ENCODE data around the gene MTMR3.

Gene MTMR3

GRCh38 chr22:30005213-30005857 is 122.4 kb downstream of the MTMR3 start:
- peak; percentile 54 for DNase-seq

GRCh38 chr22:30007361-30007760 is 124.4 kb downstream of the MTMR3 start:
- DNase-seq, result no peak

GRCh38 chr22:30008401-30008800 is 125.4 kb downstream of the MTMR3 start:
- no peak for DNase-seq

GRCh38 chr22:30009478-30009877 is 126.5 kb downstream of the MTMR3 start:
- no peak for DNase-seq

- DNase-seq, result no peak
Measured at GRCh38 chr22:30010789-30011405, 127.9 kb downstream of the MTMR3 start.

- DNase-seq, result no peak
Measured at GRCh38 chr22:30013201-30013600, 130.2 kb downstream of the MTMR3 start.

- DNase-seq, result no peak
Measured at GRCh38 chr22:30014244-30014643, 131.3 kb downstream of the MTMR3 start.

- no peak for DNase-seq
Measured at GRCh38 chr22:30015229-30015797, 132.3 kb downstream of the MTMR3 start.

- no peak for DNase-seq
Measured at GRCh38 chr22:30015846-30016245, 132.9 kb downstream of the MTMR3 start.

- no peak for DNase-seq
Measured at GRCh38 chr22:30016596-30016995, 133.6 kb downstream of the MTMR3 start.

GRCh38 chr22:30017375-30018223 is 134.6 kb downstream of the MTMR3 start:
- no peak for DNase-seq

- no peak for DNase-seq
Measured at GRCh38 chr22:30020511-30020910, 137.5 kb downstream of the MTMR3 start.

- DNase-seq, result no peak
Measured at GRCh38 chr22:30021338-30021737, 138.4 kb downstream of the MTMR3 start.

GRCh38 chr22:30021881-30022619 is 139.1 kb downstream of the MTMR3 start:
- DNase-seq, result no peak

GRCh38 chr22:30023099-30023660 is 140.2 kb downstream of the MTMR3 start:
- no peak for DNase-seq

- DNase-seq, result no peak
Measured at GRCh38 chr22:30024231-30024630, 141.3 kb downstream of the MTMR3 start.

- DNase-seq, result no peak
Measured at GRCh38 chr22:30025221-30025620, 142.2 kb downstream of the MTMR3 start.

GRCh38 chr22:30026756-30027155 is 143.8 kb downstream of the MTMR3 start:
- no peak for DNase-seq

- no peak for DNase-seq
Measured at GRCh38 chr22:30027169-30027568, 144.2 kb downstream of the MTMR3 start.

GRCh38 chr22:30027791-30028190 is 144.8 kb downstream of the MTMR3 start:
- DNase-seq, result no peak

- DNase-seq, result no peak
Measured at GRCh38 chr22:30028731-30029130, 145.8 kb downstream of the MTMR3 start.

GRCh38 chr22:30029512-30029911 is 146.5 kb downstream of the MTMR3 start:
- no peak for DNase-seq

- no peak for DNase-seq
Measured at GRCh38 chr22:30030329-30030728, 147.4 kb downstream of the MTMR3 start.

All from NCI-H2029 (cell line).